Spleen (tissue), 7 donors: ENCODE results near the gene SREBF2.

Experiments used
- POLR2A ChIP-seq, 3 donors: fragments of 450-650 bp; IDR thresholded peaks; one replicate each; pipeline ENCODE4 v1.5.1; 2017; ENCODE audit warnings: antibody characterized with exemption in 3 of 3, mild to moderate bottlenecking in 1 of 3
- POLR2AphosphoS5 ChIP-seq, 3 donors: sonication (generic); formaldehyde crosslinking; IDR thresholded peaks; one replicate each; pipeline ENCODE4 v1.5.1; 2017; ENCODE audit warnings: antibody characterized with exemption in 3 of 3
- TF ChIP-seq, protein P1 (sequence below), 11 experiments: fragments of 200-600 bp in 7 of 11; fragments of 450-650 bp in 4 of 11; sonication (generic) in 4 of 11; IDR thresholded peaks in 8 of 11; conservative IDR thresholded peaks in 3 of 11; 1 replicate in 7 of 11; 2 replicates in 4 of 11; pipeline versions ENCODE4 v1.4.0 to v1.8.0; 2016 to 2021; ENCODE audit warnings: antibody characterized with exemption in 11 of 11, inconsistent platforms in 4 of 11, mild to moderate bottlenecking in 1 of 11
- donor health status: DM: no; HTN: no; CAD: no; lungs with moderate emphysema.
- donor health status: DM: no; HTN: no; CAD: no.
- donor health status: DM: no; HTN: no; CAD: no.

DNA sequence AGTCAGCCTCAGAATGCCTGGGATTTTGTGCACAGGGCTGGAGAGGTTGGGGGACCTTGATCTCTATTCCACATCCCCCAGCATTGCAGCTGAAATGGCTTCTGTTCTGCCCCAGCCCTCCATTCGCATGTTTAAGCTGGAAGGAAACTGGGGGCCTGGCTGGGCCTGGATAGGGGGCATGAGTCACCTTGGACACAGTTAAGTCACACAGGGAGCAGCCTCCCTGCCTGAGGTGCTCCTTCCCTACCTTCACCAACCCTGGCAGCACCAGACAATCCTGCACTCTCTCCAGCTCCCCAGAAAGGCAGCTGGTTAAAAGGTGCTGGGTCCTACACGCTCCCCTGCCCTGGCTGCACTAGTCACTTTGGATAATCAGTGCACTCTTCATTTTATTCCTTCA, 119.8 kb downstream of the SREBF2 start:
- TF ChIP-seq, protein P1, sequence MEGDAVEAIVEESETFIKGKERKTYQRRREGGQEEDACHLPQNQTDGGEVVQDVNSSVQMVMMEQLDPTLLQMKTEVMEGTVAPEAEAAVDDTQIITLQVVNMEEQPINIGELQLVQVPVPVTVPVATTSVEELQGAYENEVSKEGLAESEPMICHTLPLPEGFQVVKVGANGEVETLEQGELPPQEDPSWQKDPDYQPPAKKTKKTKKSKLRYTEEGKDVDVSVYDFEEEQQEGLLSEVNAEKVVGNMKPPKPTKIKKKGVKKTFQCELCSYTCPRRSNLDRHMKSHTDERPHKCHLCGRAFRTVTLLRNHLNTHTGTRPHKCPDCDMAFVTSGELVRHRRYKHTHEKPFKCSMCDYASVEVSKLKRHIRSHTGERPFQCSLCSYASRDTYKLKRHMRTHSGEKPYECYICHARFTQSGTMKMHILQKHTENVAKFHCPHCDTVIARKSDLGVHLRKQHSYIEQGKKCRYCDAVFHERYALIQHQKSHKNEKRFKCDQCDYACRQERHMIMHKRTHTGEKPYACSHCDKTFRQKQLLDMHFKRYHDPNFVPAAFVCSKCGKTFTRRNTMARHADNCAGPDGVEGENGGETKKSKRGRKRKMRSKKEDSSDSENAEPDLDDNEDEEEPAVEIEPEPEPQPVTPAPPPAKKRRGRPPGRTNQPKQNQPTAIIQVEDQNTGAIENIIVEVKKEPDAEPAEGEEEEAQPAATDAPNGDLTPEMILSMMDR (IDR thresholded peaks at IDR 0.05 in 8 of 11, conservative IDR thresholded peaks at IDR 0.05 in 3 of 11), result no peak
- TF ChIP-seq POLR2A (IDR thresholded peaks at IDR 0.05) (no peak), POLR2AphosphoS5 (IDR thresholded peaks at IDR 0.05) (no peak)
